HCT116 (cell line): ENCODE measurements around the gene MEP1A.

Experiments used
- CEBPB ChIP-seq: IDR thresholded peaks from 2 replicates; pipeline ENCODE4 v1.6.1; 2012; ENCODE audit warnings: low read depth
- POLR2A ChIP-seq: IDR thresholded peaks from 2 replicates; pipeline ENCODE4 v1.7.0; 2011; ENCODE audit warnings: borderline replicate concordance; ENCODE audit not compliant: insufficient read depth, insufficient read length; ENCODE audit errors: extremely low read depth
- POLR2AphosphoS5 ChIP-seq: IDR thresholded peaks from 2 replicates; pipeline ENCODE4 v1.6.1; 2011; ENCODE audit warnings: mild to moderate bottlenecking, low read depth, low read length, moderate library complexity
- ZNF274 ChIP-seq: fragments of 200-500 bp; sonication (Bioruptor generic); IDR thresholded peaks from 2 replicates; pipeline ENCODE4 v1.6.1; 2014; ENCODE audit warnings: mild to moderate bottlenecking, low read depth, low read length, inconsistent platforms
- TF ChIP-seq, protein P1 (sequence below), 3 experiments: fragments of 200-600 bp in 1 of 3; sonication (generic) in 1 of 3; IDR thresholded peaks in 2 of 3; conservative IDR thresholded peaks in 1 of 3; 2 replicates each; pipeline ENCODE4 v1.5.1; 2012 to 2017; ENCODE audit warnings: low read depth in 2 of 3, low read length in 2 of 3, antibody characterized with exemption in 1 of 3, borderline replicate concordance in 1 of 3, control low read depth in 1 of 3, mild to moderate bottlenecking in 1 of 3, mixed read lengths in 1 of 3, mixed run types in 1 of 3, moderate library complexity in 1 of 3; ENCODE audit not compliant: insufficient read depth in 1 of 3
- TF ChIP-seq, protein P2 (sequence below): IDR thresholded peaks from 2 replicates; pipeline ENCODE4 v1.6.1; 2012

DNA sequence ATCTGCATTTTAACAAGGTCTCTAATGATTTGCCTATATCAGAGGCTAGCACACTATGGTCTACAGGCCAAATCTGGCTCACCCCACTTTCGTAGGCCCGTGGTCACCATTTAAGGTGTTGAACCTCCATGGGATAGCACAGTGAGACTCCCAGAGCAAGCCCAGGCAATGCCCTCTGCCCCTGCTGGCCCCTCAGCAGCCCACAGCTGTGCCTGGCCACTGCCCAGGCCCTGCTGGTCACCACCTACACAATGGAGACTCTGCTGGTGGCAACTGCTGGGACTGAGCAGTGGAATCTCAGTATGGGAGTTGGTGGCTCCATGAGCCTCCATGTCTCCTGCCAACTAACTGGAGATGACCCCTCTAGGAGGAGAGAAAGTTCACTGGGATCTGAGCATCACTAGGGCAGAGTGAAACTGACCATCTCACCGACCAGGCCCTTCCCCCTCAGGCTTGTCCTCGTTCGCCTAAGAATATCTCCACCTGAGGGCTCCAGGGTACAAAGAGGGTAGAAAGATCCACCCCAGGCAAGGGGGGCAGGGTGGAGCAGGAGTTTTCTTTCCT, 44.2 kb upstream of the MEP1A start:
- TF ChIP-seq, protein P1, sequence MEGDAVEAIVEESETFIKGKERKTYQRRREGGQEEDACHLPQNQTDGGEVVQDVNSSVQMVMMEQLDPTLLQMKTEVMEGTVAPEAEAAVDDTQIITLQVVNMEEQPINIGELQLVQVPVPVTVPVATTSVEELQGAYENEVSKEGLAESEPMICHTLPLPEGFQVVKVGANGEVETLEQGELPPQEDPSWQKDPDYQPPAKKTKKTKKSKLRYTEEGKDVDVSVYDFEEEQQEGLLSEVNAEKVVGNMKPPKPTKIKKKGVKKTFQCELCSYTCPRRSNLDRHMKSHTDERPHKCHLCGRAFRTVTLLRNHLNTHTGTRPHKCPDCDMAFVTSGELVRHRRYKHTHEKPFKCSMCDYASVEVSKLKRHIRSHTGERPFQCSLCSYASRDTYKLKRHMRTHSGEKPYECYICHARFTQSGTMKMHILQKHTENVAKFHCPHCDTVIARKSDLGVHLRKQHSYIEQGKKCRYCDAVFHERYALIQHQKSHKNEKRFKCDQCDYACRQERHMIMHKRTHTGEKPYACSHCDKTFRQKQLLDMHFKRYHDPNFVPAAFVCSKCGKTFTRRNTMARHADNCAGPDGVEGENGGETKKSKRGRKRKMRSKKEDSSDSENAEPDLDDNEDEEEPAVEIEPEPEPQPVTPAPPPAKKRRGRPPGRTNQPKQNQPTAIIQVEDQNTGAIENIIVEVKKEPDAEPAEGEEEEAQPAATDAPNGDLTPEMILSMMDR (IDR thresholded peaks at IDR 0.05 in 2 of 3, conservative IDR thresholded peaks at IDR 0.05 in 1 of 3; ENCODE audit: borderline replicate concordance in 1 of 3, insufficient read depth in 1 of 3, low read depth in 2 of 3, low read length in 2 of 3): no peak
- no peak for TF ChIP-seq POLR2A
- no peak for TF ChIP-seq POLR2AphosphoS5
- TF ChIP-seq ZNF274: no peak
- TF ChIP-seq, protein P2, sequence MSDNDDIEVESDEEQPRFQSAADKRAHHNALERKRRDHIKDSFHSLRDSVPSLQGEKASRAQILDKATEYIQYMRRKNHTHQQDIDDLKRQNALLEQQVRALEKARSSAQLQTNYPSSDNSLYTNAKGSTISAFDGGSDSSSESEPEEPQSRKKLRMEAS: no peak
- no peak for TF ChIP-seq CEBPB
